Activated T-helper 17 cell treated with anti-CD3 and anti-CD28 coated beads, Interleukin-2, amount 50 U/mL, for 72 hours (primary cell): ENCODE measurements around the gene CRIP1. TPM values are rescaled to one million over a fixed set of nuclear protein-coding genes. Genes with fewer than 3 reads are reported as not detected.
A peak's percentile ranks its signal among the peaks of the same experiment; 100 is the strongest.

ENCODE experiments used
- ATAC-seq: fragments of 150-1000 bp; cut with Tn5 transposase; replicated peaks from 2 replicates; pipeline ENCODE4 v1.10.0; 2021; ENCODE audit warnings: mild to moderate bottlenecking, moderate library complexity
- H3K27ac Mint-ChIP-seq: one replicate; pipeline ENCODE4 v1.8.0; 2022; ENCODE audit warnings: mixed read lengths
- H3K27me3 Mint-ChIP-seq: one replicate; pipeline ENCODE4 v1.8.0; 2022; ENCODE audit warnings: mixed read lengths
- H3K36me3 Mint-ChIP-seq: one replicate; pipeline ENCODE4 v1.8.0; 2022; ENCODE audit warnings: low read depth, mild to moderate bottlenecking, mixed read lengths
- H3K4me1 Mint-ChIP-seq: one replicate; pipeline ENCODE4 v1.8.0; 2022; ENCODE audit warnings: mixed read lengths
- H3K4me3 Mint-ChIP-seq: one replicate; pipeline ENCODE4 v1.8.0; 2022; ENCODE audit warnings: mild to moderate bottlenecking, mixed read lengths
- H3K9me3 Mint-ChIP-seq: one replicate; pipeline ENCODE4 v1.8.0; 2022; ENCODE audit warnings: mixed read lengths
- total RNA-seq, 2 donors: library from RNA; stranded (reverse); gene quantifications; one replicate each; pipeline ENCODE4 v1.2.3, GENCODE V29; 2022

CRIP1 gene
- total RNA-seq, 2 donors from 2014 or later = 271 to 358 TPM

GRCh38 chr14:105508069-105508468 is 21.4 kb downstream of the CRIP1 start:
- Mint-ChIP-seq H3K27ac (no peak overlapping the region), H3K4me3 (no peak overlapping the region), H3K4me1 (no peaks in the 10 kb centered on the region), H3K27me3 (peaks cover 11% of the 10 kb centered on the region), H3K36me3 (no peaks in the 10 kb centered on the region), H3K9me3 (no peaks in the 10 kb centered on the region)
- ATAC-seq = no peak

GRCh38 chr14:105508601-105509000 is 21.9 kb downstream of the CRIP1 start:
- Mint-ChIP-seq H3K9me3 (no peaks in the 10 kb centered on the region), H3K4me1 (no peaks in the 10 kb centered on the region), H3K4me3 (no peak overlapping the region), H3K27ac (no peak overlapping the region), H3K36me3 (no peaks in the 10 kb centered on the region), H3K27me3 (peaks cover 16% of the 10 kb centered on the region)
- ATAC-seq = no peak

GRCh38 chr14:105517096-105517495 is 30.4 kb downstream of the CRIP1 start:
- Mint-ChIP-seq H3K27me3 (peaks cover 36% of the 10 kb centered on the region), H3K27ac (no peak overlapping the region), H3K36me3 (no peaks in the 10 kb centered on the region), H3K9me3 (no peaks in the 10 kb centered on the region), H3K4me1 (no peaks in the 10 kb centered on the region), H3K4me3 (no peak overlapping the region)
- no peak for ATAC-seq

GRCh38 chr14:105519946-105520698 is 33.4 kb downstream of the CRIP1 start:
- peaks cover 20% of the 10 kb centered on the region for H3K27me3 Mint-ChIP-seq
- ATAC-seq = no peak
- no peaks in the 10 kb centered on the region for H3K36me3 Mint-ChIP-seq
- H3K27ac Mint-ChIP-seq = no peak overlapping the region
- no peaks in the 10 kb centered on the region for H3K9me3 Mint-ChIP-seq
- H3K4me1 Mint-ChIP-seq = no peaks in the 10 kb centered on the region
- no peak overlapping the region for H3K4me3 Mint-ChIP-seq

GRCh38 chr14:105525326-105525725 is 38.6 kb downstream of the CRIP1 start:
- H3K36me3 Mint-ChIP-seq = peaks cover 4% of the 10 kb centered on the region
- no peak for ATAC-seq
- H3K27me3 Mint-ChIP-seq = peaks cover 2% of the 10 kb centered on the region
- H3K27ac Mint-ChIP-seq = no peak overlapping the region
- H3K4me3 Mint-ChIP-seq = peak overlapping the region; percentile 48
- no peaks in the 10 kb centered on the region for H3K4me1 Mint-ChIP-seq
- H3K9me3 Mint-ChIP-seq = no peaks in the 10 kb centered on the region

GRCh38 chr14:105525861-105526775 is 39.4 kb downstream of the CRIP1 start, which contains the start of gene TMEM121:
Gene TMEM121, plus strand, starts transcription at chr14:105526583. Its CDS starts 2,252 bp downstream, at chr14:105528835.
- Mint-ChIP-seq H3K9me3 (no peaks in the 10 kb centered on the region), H3K27me3 (no peaks in the 10 kb centered on the region), H3K36me3 (peaks cover 6% of the 10 kb centered on the region), H3K4me1 (no peaks in the 10 kb centered on the region), H3K4me3 (peak within 1 kb of the TSS; percentile 73), H3K27ac (peak within 1 kb of the TSS; percentile 78)
- peak; percentile 18 for ATAC-seq

- Mint-ChIP-seq H3K27me3 (no peaks in the 10 kb centered on the region), H3K4me1 (no peaks in the 10 kb centered on the region), H3K27ac (peak overlapping the region; percentile 78), H3K4me3 (peak overlapping the region; percentile 73), H3K9me3 (no peaks in the 10 kb centered on the region), H3K36me3 (peaks cover 6% of the 10 kb centered on the region)
- no peak for ATAC-seq
Measured at GRCh38 chr14:105526776-105527380, 40.2 kb downstream of the CRIP1 start.

- Mint-ChIP-seq H3K4me3 (peak overlapping the region; percentile 73), H3K27ac (peak overlapping the region; percentile 78), H3K27me3 (no peaks in the 10 kb centered on the region), H3K36me3 (peaks cover 6% of the 10 kb centered on the region), H3K4me1 (no peaks in the 10 kb centered on the region), H3K9me3 (no peaks in the 10 kb centered on the region)
- no peak for ATAC-seq
Measured at GRCh38 chr14:105527381-105527825, 40.7 kb downstream of the CRIP1 start.

- H3K27ac Mint-ChIP-seq = peak overlapping the region; percentile 78
- H3K27me3 Mint-ChIP-seq = no peaks in the 10 kb centered on the region
- H3K36me3 Mint-ChIP-seq = peaks cover 6% of the 10 kb centered on the region
- peak; percentile 79 for ATAC-seq
- H3K4me3 Mint-ChIP-seq = peak overlapping the region; percentile 73
- no peaks in the 10 kb centered on the region for H3K9me3 Mint-ChIP-seq
- no peaks in the 10 kb centered on the region for H3K4me1 Mint-ChIP-seq
Measured at GRCh38 chr14:105527826-105528585, 41.3 kb downstream of the CRIP1 start.

GRCh38 chr14:105528586-105529318 is 42.1 kb downstream of the CRIP1 start:
- Mint-ChIP-seq H3K36me3 (peaks cover 6% of the 10 kb centered on the region), H3K4me3 (peak overlapping the region; percentile 74)

GRCh38 chr14:105529319-105529568 is 42.6 kb downstream of the CRIP1 start:
- peaks cover 6% of the 10 kb centered on the region for H3K36me3 Mint-ChIP-seq
- no peaks in the 10 kb centered on the region for H3K27me3 Mint-ChIP-seq
- peak; percentile 8 for ATAC-seq
- H3K4me1 Mint-ChIP-seq = no peaks in the 10 kb centered on the region
- H3K4me3 Mint-ChIP-seq = peak overlapping the region; percentile 74
- no peaks in the 10 kb centered on the region for H3K9me3 Mint-ChIP-seq
- H3K27ac Mint-ChIP-seq = no peak overlapping the region

More at GRCh38 chr14:105528586-105529318, 42.1 kb downstream of the CRIP1 start:
- no peaks in the 10 kb centered on the region for H3K27me3 Mint-ChIP-seq
- H3K4me1 Mint-ChIP-seq = no peaks in the 10 kb centered on the region
- H3K9me3 Mint-ChIP-seq = no peaks in the 10 kb centered on the region
- peak; percentile 42 for ATAC-seq
- no peak overlapping the region for H3K27ac Mint-ChIP-seq

- ATAC-seq = no peak
- no peaks in the 10 kb centered on the region for H3K9me3 Mint-ChIP-seq
- no peak overlapping the region for H3K27ac Mint-ChIP-seq
- no peaks in the 10 kb centered on the region for H3K27me3 Mint-ChIP-seq
- H3K4me3 Mint-ChIP-seq = peak overlapping the region; percentile 74
- peaks cover 6% of the 10 kb centered on the region for H3K36me3 Mint-ChIP-seq
- no peaks in the 10 kb centered on the region for H3K4me1 Mint-ChIP-seq
Measured at GRCh38 chr14:105529569-105530284, 43.0 kb downstream of the CRIP1 start.
